Measurements from ENCODE around the gene DCDC2B. TPM values are rescaled to one million over a fixed set of nuclear protein-coding genes. Genes with fewer than 3 reads are reported as not detected.

Gene DCDC2B
- total RNA-seq, 2 donors from 2014 or later = not detected

DNA sequence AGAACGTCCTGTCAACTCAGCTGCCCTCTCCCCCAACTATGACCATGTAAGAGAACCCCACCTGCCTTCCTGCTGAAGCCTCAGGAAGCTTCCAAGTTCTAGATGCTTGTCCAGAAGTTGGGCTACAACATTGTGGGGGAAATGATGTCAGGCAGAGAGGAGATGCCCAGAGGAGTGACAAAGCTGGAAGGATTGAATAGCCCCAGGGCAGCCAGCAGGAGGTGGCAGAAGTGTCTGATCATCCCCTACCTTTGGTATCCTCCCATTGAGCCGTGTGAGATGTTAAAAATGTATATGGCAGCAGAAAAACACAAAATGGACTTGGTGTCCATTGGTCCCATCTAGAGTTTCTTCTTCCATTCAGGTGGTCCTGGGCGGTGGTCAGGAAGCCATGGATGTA is 19.9 kb downstream of the DCDC2B start:
- no peak for DNase-seq
- H3K27me3 ChIP-seq (ENCODE audit: control insufficient read depth, insufficient read depth, low read length, poor library complexity, severe bottlenecking) = no peaks in the 10 kb centered on the region
- H3K36me3 ChIP-seq (ENCODE audit: control insufficient read depth, insufficient read depth, low read length) = peaks cover 65% of the 10 kb centered on the region
- no peaks in the 10 kb centered on the region for H3K9me3 ChIP-seq (ENCODE audit: control insufficient read depth, low read length)
- no peak overlapping the region for H3K4me3 ChIP-seq (ENCODE audit: low read length)
- TF ChIP-seq, protein P1, sequence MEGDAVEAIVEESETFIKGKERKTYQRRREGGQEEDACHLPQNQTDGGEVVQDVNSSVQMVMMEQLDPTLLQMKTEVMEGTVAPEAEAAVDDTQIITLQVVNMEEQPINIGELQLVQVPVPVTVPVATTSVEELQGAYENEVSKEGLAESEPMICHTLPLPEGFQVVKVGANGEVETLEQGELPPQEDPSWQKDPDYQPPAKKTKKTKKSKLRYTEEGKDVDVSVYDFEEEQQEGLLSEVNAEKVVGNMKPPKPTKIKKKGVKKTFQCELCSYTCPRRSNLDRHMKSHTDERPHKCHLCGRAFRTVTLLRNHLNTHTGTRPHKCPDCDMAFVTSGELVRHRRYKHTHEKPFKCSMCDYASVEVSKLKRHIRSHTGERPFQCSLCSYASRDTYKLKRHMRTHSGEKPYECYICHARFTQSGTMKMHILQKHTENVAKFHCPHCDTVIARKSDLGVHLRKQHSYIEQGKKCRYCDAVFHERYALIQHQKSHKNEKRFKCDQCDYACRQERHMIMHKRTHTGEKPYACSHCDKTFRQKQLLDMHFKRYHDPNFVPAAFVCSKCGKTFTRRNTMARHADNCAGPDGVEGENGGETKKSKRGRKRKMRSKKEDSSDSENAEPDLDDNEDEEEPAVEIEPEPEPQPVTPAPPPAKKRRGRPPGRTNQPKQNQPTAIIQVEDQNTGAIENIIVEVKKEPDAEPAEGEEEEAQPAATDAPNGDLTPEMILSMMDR (conservative IDR thresholded peaks at IDR 0.05) = no peak
- no peak overlapping the region for H3K27ac Mint-ChIP-seq
- no peak overlapping the region for H3K9ac ChIP-seq (ENCODE audit: extremely low read depth, low read length, poor library complexity, severe bottlenecking)
- H3K4me1 Mint-ChIP-seq = no peaks in the 10 kb centered on the region
- WGBS, 2 experiments (ENCODE audit: insufficient coverage in 1 of 2, insufficient read length in 1 of 2) = 90 to 100% methylated on average over 2 to 3 of the region's 3 CpGs
- H3K27ac ChIP-seq (ENCODE audit: low read depth, low read length) = no peak overlapping the region
- H3K4me1 ChIP-seq (ENCODE audit: control insufficient read depth, insufficient read depth, low read length) = no peaks in the 10 kb centered on the region
- H3K36me3 Mint-ChIP-seq (ENCODE audit: low read depth) = peaks cover 37% of the 10 kb centered on the region
- H3K9me3 Mint-ChIP-seq = no peaks in the 10 kb centered on the region
- H3K27me3 Mint-ChIP-seq (ENCODE audit: insufficient read depth) = no peaks in the 10 kb centered on the region
- no peak overlapping the region for H3K4me3 Mint-ChIP-seq

DNA sequence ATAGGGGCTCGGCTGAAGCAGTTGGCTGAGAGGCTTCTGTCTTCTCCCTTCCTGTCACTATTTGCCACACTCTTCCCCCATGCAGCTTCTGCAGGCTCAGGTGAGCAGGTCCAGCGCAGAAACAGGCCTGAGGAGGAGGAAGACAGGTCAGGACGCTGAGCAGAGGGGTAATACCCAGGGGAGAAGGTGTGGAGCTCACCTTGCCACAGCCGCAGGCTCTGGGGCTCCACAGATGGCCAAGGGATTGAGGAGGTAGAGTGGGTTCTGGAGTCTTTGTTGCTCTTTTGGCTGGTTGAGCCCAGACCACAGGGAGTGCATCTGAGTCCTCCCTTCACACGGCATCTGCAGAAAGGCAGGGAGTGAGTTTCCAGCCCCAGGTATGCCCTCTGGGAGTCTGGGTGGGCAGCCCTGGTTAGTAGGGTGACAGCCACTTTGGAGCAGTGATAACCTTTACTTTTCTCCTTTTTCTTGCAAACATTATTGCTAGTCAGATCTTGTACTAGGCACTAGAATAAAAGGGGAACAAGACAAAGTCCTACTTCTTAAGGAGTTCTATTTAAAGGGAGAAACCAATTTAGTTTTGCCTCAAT is 23.0 kb downstream of the DCDC2B start:
- no peak for DNase-seq
- Histone ChIP-seq H3K36me3 (ENCODE audit: control insufficient read depth, insufficient read depth, low read length) (peaks cover 41% of the 10 kb centered on the region), H3K27me3 (ENCODE audit: control insufficient read depth, insufficient read depth, low read length, poor library complexity, severe bottlenecking) (no peaks in the 10 kb centered on the region), H3K27ac (ENCODE audit: low read depth, low read length) (peak overlapping the region; percentile 54), H3K4me1 (ENCODE audit: control insufficient read depth, insufficient read depth, low read length) (no peaks in the 10 kb centered on the region), H3K9ac (ENCODE audit: extremely low read depth, low read length, poor library complexity, severe bottlenecking) (no peak overlapping the region), H3K9me3 (ENCODE audit: control insufficient read depth, low read length) (no peaks in the 10 kb centered on the region), H3K4me3 (ENCODE audit: low read length) (no peak overlapping the region)
- H3K4me3 Mint-ChIP-seq = no peak overlapping the region
- H3K36me3 Mint-ChIP-seq (ENCODE audit: low read depth) = peaks cover 24% of the 10 kb centered on the region
- H3K4me1 Mint-ChIP-seq = no peaks in the 10 kb centered on the region
- no peak overlapping the region for H3K27ac Mint-ChIP-seq
- H3K27me3 Mint-ChIP-seq (ENCODE audit: insufficient read depth) = no peaks in the 10 kb centered on the region
- no peaks in the 10 kb centered on the region for H3K9me3 Mint-ChIP-seq
- TF ChIP-seq, protein P1 (conservative IDR thresholded peaks at IDR 0.05) = no peak
- 90 to 93% methylated on average over 3 to 5 of the region's 5 CpGs for WGBS, 2 experiments (ENCODE audit: insufficient coverage in 1 of 2, insufficient read length in 1 of 2)

DNA sequence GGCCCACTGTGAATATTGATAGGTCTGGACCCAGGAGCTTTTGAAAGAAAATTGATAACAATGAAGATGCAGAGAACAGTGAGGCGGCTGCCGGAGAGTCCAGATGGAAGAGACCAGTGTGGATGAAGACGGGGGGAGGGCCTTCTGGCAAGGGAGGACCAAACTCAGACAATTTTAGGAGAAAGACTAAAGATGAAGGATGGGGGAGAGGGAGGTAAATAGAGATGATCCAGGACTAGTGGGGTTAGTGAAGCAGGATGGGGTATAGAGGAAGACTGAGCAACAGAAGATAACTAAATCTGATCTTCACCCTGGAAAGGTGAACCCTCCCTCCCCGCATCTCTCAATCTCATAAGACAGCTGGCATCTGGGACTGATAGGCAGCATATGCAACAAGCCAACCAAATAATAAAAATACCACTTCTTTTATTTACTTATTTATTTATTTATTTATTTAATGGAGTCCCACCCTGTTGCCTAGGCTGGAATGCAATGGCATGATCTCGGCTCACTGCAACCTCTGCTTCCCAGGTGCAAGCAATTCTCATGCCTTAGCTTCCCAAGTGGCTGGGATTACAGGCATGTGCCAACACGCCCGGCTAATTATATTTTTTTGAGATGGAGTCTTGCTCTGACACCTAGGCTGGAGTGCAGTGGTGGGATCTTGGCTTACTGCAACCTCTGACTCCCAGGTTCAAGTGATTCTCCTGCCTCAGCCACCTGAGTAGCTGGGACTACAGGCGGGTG is 23.8 kb downstream of the DCDC2B start:
- WGBS, 2 experiments (ENCODE audit: insufficient coverage in 1 of 2, insufficient read length in 1 of 2) = 79 to 89% methylated on average over 4 to 8 of the region's 8 CpGs
- Mint-ChIP-seq H3K36me3 (ENCODE audit: low read depth) (peaks cover 18% of the 10 kb centered on the region), H3K27ac (no peak overlapping the region), H3K4me3 (no peak overlapping the region), H3K4me1 (no peaks in the 10 kb centered on the region), H3K9me3 (no peaks in the 10 kb centered on the region), H3K27me3 (ENCODE audit: insufficient read depth) (no peaks in the 10 kb centered on the region)
- Histone ChIP-seq H3K4me3 (ENCODE audit: low read length) (no peak overlapping the region), H3K9ac (ENCODE audit: extremely low read depth, low read length, poor library complexity, severe bottlenecking) (no peak overlapping the region), H3K4me1 (ENCODE audit: control insufficient read depth, insufficient read depth, low read length) (no peaks in the 10 kb centered on the region), H3K9me3 (ENCODE audit: control insufficient read depth, low read length) (no peaks in the 10 kb centered on the region), H3K27ac (ENCODE audit: low read depth, low read length) (peak overlapping the region; percentile 54), H3K36me3 (ENCODE audit: control insufficient read depth, insufficient read depth, low read length) (peaks cover 35% of the 10 kb centered on the region), H3K27me3 (ENCODE audit: control insufficient read depth, insufficient read depth, low read length, poor library complexity, severe bottlenecking) (no peaks in the 10 kb centered on the region)
- TF ChIP-seq, protein P1 (conservative IDR thresholded peaks at IDR 0.05) = no peak
- DNase-seq = no peak

All from endodermal cell (in vitro differentiated cells).